HepG2 (cell line): ENCODE measurements around the gene ISOC2. TPM values are rescaled to one million over a fixed set of nuclear protein-coding genes. Genes with fewer than 3 reads are reported as not detected.

Experiments
- ATAD3A ChIP-seq: sonication (generic); formaldehyde crosslinking; IDR thresholded peaks from 2 replicates; pipeline ENCODE4 v1.4.0; 2020; ENCODE audit warnings: missing genetic modification reagents
- CBFB ChIP-seq: sonication (generic); formaldehyde crosslinking; IDR thresholded peaks from 2 replicates; pipeline ENCODE4 v1.4.0; 2020; ENCODE audit warnings: missing genetic modification reagents
- MIER3 ChIP-seq: IDR thresholded peaks from 2 replicates; pipeline ENCODE4 v1.6.1; 2016; ENCODE audit warnings: missing compliant biosample characterization, borderline replicate concordance
- NR2F2 ChIP-seq: IDR thresholded peaks from 2 replicates; pipeline ENCODE4 v1.6.1; 2012; ENCODE audit warnings: low read depth, inconsistent platforms, borderline replicate concordance
- PAX8 ChIP-seq: sonication (generic); formaldehyde crosslinking; IDR thresholded peaks from 2 replicates; pipeline ENCODE4 v1.8.0; 2022; ENCODE audit warnings: mild to moderate bottlenecking, missing genetic modification reagents, borderline replicate concordance
- SP1 ChIP-seq, 2 experiments: fragments of 450-650 bp in 1 of 2; sonication (generic) in 1 of 2; formaldehyde crosslinking in 1 of 2; IDR thresholded peaks; 2 replicates each; pipeline versions ENCODE4 v1.4.0 to v1.6.1; 2016 to 2020; ENCODE audit warnings: missing genetic modification reagents in 1 of 2
- SSRP1 ChIP-seq: IDR thresholded peaks from 2 replicates; pipeline ENCODE4 v1.6.1; 2016; ENCODE audit warnings: control low read depth
- TBP ChIP-seq: sonication (generic); formaldehyde crosslinking; IDR thresholded peaks from 2 replicates; pipeline ENCODE4 v1.5.0; 2020; ENCODE audit warnings: missing genetic modification reagents
- TCF7L2 ChIP-seq: IDR thresholded peaks from 2 replicates; pipeline ENCODE4 v1.6.1; 2011; ENCODE audit warnings: mild to moderate bottlenecking, low read depth, low read length, moderate library complexity
- ZNF292 ChIP-seq: sonication (generic); formaldehyde crosslinking; IDR thresholded peaks from 2 replicates; pipeline ENCODE4 v1.8.1; 2022; ENCODE audit warnings: mild to moderate bottlenecking, low read depth, missing genetic modification reagents, borderline replicate concordance
- ZNF33B ChIP-seq: sonication (generic); formaldehyde crosslinking; IDR thresholded peaks from 2 replicates; pipeline ENCODE4 v1.5.1; 2020; ENCODE audit warnings: mild to moderate bottlenecking, missing genetic modification reagents
- ZNF446 ChIP-seq: sonication (generic); formaldehyde crosslinking; IDR thresholded peaks from 2 replicates; pipeline ENCODE4 v1.5.0; 2020; ENCODE audit warnings: mild to moderate bottlenecking, missing genetic modification reagents
- polyA plus RNA-seq, 8 experiments: library from polyadenylated mRNA; depleted of rRNA in 3 of 8; stranded (reverse) in 7 of 8; unstranded in 1 of 8; fragments of >200 nt; fragmentation: Illumina TruSeq in 4 of 8; extraction: Trizol in 4 of 8; gene quantifications; 2 replicates each; pipeline versions ENCODE4 v1.2.1 to v1.2.3, GENCODE V29; 2011 to 2016; ENCODE audit warnings: low read depth in 4 of 8, missing spikeins in 1 of 8, mixed read lengths in 1 of 8; ENCODE audit not compliant: insufficient read depth in 1 of 8
- total RNA-seq, 5 experiments: library from RNA; depleted of rRNA; stranded (reverse); fragments of >200 nt; fragmentation: Illumina TruSeq; extraction: Trizol; gene quantifications; 2 replicates each; pipeline ENCODE4 v1.2.3, GENCODE V29; 2016; ENCODE audit warnings: low read depth in 1 of 5
- TF ChIP-seq, protein P1 (sequence below): sonication (generic); formaldehyde crosslinking; IDR thresholded peaks from 2 replicates; pipeline ENCODE4 v1.4.0; 2020; ENCODE audit warnings: missing genetic modification reagents, borderline replicate concordance

Gene ISOC2
- total and polyA plus RNA-seq, 2 of the 13 experiments (the other 11 are each of a cell fraction or from before 2014, with no cell fraction given), result 76.8 to 105 TPM

GRCh38 chr19:55460670-55461258 lies 678 bp downstream of the ISOC2 start (continued):
- TF ChIP-seq, protein P1, sequence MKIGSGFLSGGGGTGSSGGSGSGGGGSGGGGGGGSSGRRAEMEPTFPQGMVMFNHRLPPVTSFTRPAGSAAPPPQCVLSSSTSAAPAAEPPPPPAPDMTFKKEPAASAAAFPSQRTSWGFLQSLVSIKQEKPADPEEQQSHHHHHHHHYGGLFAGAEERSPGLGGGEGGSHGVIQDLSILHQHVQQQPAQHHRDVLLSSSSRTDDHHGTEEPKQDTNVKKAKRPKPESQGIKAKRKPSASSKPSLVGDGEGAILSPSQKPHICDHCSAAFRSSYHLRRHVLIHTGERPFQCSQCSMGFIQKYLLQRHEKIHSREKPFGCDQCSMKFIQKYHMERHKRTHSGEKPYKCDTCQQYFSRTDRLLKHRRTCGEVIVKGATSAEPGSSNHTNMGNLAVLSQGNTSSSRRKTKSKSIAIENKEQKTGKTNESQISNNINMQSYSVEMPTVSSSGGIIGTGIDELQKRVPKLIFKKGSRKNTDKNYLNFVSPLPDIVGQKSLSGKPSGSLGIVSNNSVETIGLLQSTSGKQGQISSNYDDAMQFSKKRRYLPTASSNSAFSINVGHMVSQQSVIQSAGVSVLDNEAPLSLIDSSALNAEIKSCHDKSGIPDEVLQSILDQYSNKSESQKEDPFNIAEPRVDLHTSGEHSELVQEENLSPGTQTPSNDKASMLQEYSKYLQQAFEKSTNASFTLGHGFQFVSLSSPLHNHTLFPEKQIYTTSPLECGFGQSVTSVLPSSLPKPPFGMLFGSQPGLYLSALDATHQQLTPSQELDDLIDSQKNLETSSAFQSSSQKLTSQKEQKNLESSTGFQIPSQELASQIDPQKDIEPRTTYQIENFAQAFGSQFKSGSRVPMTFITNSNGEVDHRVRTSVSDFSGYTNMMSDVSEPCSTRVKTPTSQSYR (CRISPR knock-in tag), result no peak
- no peak for TF ChIP-seq TBP (CRISPR knock-in tag)
- TF ChIP-seq PAX8 (CRISPR knock-in tag), result no peak
- TF ChIP-seq MIER3 (CRISPR knock-in tag), result 0 out of 2 replicates have a peak, but pooled peaks have one; percentile 7
- no peak for TF ChIP-seq SP1 (IDR thresholded peaks at IDR 0.05)
- 0 out of 2 replicates have a peak, but pooled peaks have one; percentile 65 for TF ChIP-seq SP1 (CRISPR knock-in tag; IDR thresholded peaks at IDR 0.05)
- TF ChIP-seq CBFB (CRISPR knock-in tag), result no peak
- TF ChIP-seq ZNF446 (CRISPR knock-in tag), result no peak
- TF ChIP-seq ZNF292 (CRISPR knock-in tag), result no peak
- no peak for TF ChIP-seq ZNF33B
- no peak for TF ChIP-seq ATAD3A (CRISPR knock-in tag)
- no peak; the same call in 1 of the 2 replicates for TF ChIP-seq NR2F2
- TF ChIP-seq TCF7L2, result no peak
- no peak for TF ChIP-seq SSRP1
